ENCODE measurements around the gene NUDT22.

Gene NUDT22

GRCh38 chr11:64259533-64260067 lies 33.5 kb downstream of the NUDT22 start:
- DNase-seq = no peak

GRCh38 chr11:64260147-64260708 lies 34.2 kb downstream of the NUDT22 start:
- no peak for DNase-seq

GRCh38 chr11:64261556-64262080 lies 35.5 kb downstream of the NUDT22 start:
- DNase-seq = no peak

GRCh38 chr11:64262271-64263002 lies 36.4 kb downstream of the NUDT22 start:
- DNase-seq = no peak

GRCh38 chr11:64263021-64263946 lies 37.2 kb downstream of the NUDT22 start:
- DNase-seq = no peak

- DNase-seq = no peak
Observed at GRCh38 chr11:64263947-64264317, 37.9 kb downstream of the NUDT22 start.

- no peak for DNase-seq
Observed at GRCh38 chr11:64264371-64264852, 38.3 kb downstream of the NUDT22 start.

- no peak for DNase-seq
Observed at GRCh38 chr11:64265176-64266160, 39.4 kb downstream of the NUDT22 start.

GRCh38 chr11:64266339-64266738 lies 40.3 kb downstream of the NUDT22 start:
- DNase-seq = no peak

- DNase-seq = no peak
Observed at GRCh38 chr11:64267207-64267945, 41.3 kb downstream of the NUDT22 start.

GRCh38 chr11:64268025-64268892 lies 42.2 kb downstream of the NUDT22 start:
- DNase-seq = no peak

GRCh38 chr11:64268893-64269539 lies 42.9 kb downstream of the NUDT22 start:
- peak; percentile 36 for DNase-seq

- DNase-seq = peak; percentile 99
Observed at GRCh38 chr11:64269540-64270220, 43.6 kb downstream of the NUDT22 start.

- no peak for DNase-seq
Observed at GRCh38 chr11:64275031-64275800, 49.1 kb downstream of the NUDT22 start.

- no peak for DNase-seq
Observed at GRCh38 chr11:64275841-64276240, 49.8 kb downstream of the NUDT22 start.

GRCh38 chr11:64276653-64277431 lies 50.8 kb downstream of the NUDT22 start:
- DNase-seq = no peak

GRCh38 chr11:64278576-64279190 lies 52.6 kb downstream of the NUDT22 start:
- no peak for DNase-seq
